GM21367 (cell line): ENCODE data around the gene PTTG1IP2.

ENCODE experiments used
- ATAC-seq: cut with Tn5 transposase; IDR thresholded peaks from one replicate; pipeline ENCODE4 v1.9.1; 2021; ENCODE audit not compliant: unreplicated experiment

The PTTG1IP2 gene

GRCh38 chr7:90552521-90552920, 83.1 kb downstream of the PTTG1IP2 start:
- ATAC-seq: no peak

- no peak for ATAC-seq
Measured at GRCh38 chr7:90560730-90561129, 91.3 kb downstream of the PTTG1IP2 start.
